Endometrial microvascular endothelial cells (primary cell): Measurements from ENCODE around the gene PPID. TPM values are rescaled to one million over a fixed set of nuclear protein-coding genes. Genes with fewer than 3 reads are reported as not detected.
"Not testable (repeated sequence)": the region's sequence is repeated elsewhere in the genome, so short reads cannot be mapped to it uniquely, and the experiment has no call there.

Source experiments
- in situ Hi-C: cut with HindIII; loops from 2 replicates; pipeline ENCODE4 v1.10.0; 2017; ENCODE audit warnings: low sequenced_read_pairs, low pct_unique_long_range_greater_than_20kb; ENCODE audit errors: inconsistent ontology term
- total RNA-seq: library from RNA; depleted of rRNA; stranded (reverse); fragments of >200 nt; gene quantifications from one replicate; pipeline ENCODE4 v1.2.3, GENCODE V29; 2015; ENCODE audit errors: inconsistent ontology term

PPID gene
- 37.0 TPM for total RNA-seq

DNA sequence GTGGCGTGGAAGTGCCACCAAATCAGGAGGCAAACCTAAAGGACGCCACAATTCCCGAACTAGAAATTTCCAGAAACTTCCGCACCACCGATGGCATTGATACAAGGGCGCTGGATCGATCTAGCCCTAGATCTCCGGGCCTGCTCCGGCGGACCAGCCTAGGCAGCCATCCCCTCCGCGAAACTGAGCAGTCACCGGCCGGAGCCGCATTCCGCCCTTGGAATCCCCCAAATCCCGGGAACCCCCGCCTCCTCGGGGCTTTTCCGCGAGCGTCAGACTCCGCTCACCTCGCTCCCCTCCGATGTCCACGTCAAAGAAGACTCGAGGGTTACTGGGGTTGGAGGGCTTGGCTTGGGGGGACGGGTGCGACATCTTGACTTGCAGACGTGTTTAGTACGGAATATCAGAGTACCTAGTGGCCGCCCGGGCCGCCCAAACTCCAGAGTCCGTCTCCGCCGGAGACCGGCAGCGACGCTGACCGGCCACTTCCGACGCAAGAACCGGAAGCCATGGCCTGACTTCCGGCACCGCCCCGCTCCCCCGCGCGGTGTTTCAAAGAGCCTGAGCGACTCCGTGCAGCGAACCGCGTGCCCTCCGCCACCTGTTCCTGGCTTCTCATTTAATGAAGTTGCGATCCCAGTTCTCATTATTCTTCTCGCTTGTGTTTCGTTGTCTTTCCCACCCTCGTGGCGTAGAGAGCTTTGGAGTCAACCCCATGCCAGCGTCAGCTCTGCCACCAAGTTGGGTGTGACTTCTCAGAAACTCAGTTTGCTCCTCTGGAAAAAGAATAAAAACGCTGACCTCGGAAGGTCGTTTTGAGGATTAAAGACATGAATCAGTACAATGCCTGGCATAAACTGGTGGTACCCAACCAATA lies at the start of gene PPID:
Gene PPID (minus strand): TSS at position 480 of the 877 bp plus-strand sequence. CDS start 108 bp downstream, at position 372.
- in situ Hi-C loops, result no loop called here

DNA sequence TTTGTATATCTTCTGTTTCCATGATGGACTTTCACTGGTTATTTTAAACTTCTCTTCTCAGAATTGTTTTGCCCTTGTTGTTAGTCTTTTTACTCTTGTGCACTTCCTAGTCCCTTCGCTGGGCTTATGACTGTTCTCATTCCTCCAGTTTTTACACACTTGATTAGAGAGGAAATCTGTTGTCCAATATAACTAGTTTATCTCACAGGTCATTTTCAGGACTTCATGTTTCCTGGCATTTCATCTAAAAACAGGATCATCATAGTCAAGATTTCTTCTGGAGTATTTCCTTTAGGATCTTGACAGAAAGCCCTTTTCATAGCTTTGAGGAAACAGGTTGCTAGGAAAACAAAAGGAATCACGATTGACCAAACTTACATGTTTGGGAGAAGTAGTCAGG lies 48.6 kb upstream of the PPID start:
- in situ Hi-C loops, result no loop called here

DNA sequence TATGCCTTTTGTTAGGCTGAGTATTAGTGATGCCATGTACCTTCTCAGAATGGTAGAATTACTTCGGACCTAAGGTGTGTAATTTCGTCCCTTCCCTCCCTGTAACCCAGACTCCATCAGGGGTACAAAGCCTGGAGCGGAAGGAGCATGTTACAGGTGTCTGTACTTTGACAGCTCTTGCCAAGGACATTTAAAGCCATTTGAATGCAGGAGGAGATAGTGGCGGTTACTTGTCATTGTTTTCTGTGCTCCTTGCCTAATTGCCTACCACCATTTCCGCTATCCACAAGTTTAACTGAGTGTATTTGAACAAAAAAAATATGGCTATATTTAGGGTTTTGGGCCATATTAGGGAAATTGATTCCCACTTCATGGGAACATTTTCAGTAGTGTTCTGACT lies 47.5 kb upstream of the PPID start:
- in situ Hi-C loops, result no loop called here

DNA sequence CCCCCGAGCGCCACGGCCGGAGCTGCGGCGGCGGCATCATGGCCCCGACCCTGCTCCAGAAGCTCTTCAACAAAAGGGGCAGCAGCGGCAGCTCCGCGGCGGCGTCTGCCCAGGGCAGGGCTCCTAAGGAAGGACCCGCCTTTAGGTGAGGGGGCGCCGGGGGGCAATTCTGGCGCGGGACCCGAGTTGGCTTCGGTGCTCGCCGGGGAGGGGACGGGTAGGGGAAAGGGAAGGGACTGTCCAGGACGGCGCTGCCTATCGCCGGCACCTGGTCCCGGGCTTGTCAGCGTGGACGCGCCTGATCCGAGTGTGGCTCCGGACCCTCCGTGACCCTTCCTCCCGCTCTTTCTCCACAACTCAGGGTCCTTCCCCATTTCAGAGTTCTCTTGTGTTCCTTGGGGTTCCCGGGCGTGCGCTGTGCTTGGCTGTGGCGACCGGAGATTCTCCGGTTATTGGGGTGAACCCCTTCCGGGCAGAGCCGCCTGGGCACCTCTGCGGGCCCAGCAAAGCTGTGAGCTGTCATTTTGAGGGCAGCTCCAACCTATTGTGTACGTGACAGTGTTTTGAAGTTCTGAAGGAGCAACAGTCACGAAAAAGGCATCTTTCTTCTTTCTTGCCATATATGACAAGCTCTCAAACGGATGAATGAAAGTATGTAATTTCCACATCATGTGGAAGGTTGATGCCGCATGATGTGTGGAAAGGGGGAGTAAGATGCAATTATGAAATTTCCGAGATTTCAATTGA lies 46.2 kb upstream of the PPID start:
- in situ Hi-C loops, result no loop called here

DNA sequence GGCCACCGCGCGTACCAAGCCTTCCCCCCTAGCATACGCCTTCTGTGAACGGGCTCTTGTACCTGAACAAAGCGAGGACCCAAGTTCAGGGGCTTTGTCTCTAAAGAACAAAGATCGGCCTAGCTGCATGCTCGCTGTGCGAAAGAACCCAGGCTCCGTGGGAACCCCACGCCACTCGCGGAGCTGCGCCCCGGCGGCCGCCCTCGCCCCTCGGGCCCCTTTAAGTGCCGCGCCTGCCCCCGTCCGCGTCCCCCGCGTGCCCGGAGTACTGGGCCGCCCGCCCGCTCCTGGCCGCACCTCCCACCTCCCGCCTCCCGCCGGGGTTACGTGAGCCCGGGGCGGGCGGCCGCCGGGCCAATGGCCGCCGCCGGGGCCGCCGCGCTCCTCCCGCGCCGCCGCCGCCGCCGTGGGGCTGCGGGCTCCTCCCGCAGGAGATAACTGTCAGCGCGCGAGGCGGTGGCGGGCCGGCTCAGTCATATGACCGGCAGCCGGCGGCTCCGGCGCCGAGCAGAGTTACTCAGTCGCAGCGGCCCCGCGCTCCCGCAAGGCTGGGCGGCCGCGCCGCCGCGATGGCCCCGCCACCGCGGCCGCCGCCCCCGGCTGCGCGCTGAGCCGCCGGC lies 45.5 kb upstream of the PPID start, which contains the start of gene FNIP2:
Gene FNIP2 (plus strand): TSS at position 472 of the 620 bp plus-strand sequence. CDS start 187 bp downstream, outside the sequence.
- in situ Hi-C loops, result no loop called here

DNA sequence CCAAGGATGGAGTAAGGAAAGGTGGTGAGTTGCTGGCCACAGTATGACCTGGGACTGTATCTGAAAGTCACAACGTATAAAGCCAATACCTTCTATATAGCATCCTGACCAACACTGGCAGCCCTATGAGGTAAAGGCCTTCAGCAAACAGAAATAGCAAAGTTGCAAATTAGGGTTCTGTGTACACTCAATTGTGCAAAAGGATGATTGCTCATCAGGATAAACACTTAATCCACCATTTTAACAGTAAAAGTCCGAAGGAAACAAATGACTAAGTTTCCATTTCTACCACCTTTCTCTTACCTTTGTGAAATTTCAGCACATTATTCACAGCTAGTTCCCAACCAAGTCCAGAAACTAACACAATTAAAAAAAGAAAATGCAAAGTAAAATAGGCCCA lies 44.3 kb upstream of the PPID start:
- in situ Hi-C loops, result no loop called here

DNA sequence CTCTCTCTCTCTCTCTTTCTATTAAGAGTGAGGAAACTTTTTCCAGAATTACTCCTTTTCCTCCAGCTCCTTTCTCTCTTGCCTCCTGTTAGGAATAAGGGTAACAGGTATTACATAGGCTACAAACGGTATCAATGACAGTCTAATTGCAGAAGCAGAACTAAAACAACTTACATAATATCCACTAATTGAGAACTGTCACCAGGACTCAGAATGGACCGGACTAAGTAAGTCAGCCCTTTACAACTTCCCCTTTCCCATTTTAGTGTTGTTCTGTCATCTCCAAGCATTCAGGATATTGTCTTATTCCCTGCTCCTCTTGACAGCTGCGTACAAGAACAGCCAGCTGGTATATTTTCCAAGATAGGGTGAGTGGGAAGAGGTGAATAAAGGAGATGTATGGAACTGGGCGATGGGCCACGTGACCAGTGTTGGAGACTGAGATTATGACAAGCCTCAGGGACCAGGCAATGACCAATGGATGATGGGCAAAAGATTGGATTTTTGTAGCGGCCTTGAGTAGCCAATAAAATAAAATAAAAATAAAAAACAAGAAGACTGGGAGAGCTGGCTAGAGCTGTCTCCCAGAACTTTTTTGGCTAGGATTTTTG lies 43.3 kb upstream of the PPID start:
- in situ Hi-C loops, result no loop called here

DNA sequence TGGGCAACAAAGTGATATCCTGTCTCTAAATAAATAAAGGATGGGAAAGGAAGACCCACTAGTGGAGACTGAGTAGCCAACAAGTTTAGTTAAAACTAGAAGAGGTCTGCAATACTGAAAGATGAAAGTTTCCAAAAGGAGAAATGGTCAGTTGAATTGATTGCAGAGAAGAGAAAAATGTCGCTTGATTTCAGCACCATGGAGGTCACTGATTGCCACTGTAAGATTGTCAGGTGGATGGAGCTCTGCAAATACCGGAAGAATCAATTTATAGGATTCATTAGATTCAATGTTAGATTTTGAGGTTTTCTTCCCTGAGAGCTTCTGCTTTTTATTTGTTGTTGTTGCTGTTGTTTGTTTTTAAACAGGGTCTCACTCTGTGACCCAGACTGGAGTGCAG lies 40.3 kb upstream of the PPID start:
- in situ Hi-C loops, result no loop called here

DNA sequence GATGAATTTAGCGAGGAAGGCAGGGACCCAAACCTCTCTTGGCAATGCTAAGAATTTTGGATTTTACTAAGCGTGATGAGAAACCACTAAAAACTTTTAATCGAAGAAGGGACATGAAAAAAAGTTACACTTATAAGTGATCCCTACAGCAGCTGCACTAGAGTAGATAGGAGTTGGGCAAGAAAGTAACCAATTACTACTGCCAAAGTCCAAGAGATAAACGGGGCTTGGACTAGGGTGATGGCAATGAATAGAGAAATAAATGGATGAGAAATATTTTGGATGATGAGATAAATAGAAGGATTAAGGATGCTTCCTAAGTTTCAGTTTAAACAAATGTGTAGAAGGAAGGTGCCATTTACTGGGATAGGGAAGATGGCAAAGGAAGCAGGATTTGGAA lies 39.4 kb upstream of the PPID start:
- in situ Hi-C loops, result no loop called here

DNA sequence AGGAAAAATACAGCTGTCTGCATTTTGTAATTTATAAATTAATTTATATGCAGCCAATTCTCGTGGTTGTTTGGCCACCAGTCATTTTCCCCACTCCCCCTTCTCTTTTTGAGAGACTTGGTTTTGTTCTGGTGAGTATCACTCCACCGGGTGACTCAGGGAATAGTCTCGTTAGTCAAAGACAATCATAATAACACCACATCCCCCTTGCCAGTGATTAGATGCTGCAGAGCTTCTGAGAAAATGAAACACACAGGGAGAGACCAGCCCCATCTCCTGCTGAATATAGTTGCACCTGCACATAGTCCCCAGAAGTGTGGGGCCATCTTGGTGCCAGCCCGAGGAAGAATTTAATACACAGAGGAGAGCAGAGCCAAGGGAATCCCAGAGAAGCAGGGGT lies 37.7 kb upstream of the PPID start:
- in situ Hi-C loops, result no loop called here

DNA sequence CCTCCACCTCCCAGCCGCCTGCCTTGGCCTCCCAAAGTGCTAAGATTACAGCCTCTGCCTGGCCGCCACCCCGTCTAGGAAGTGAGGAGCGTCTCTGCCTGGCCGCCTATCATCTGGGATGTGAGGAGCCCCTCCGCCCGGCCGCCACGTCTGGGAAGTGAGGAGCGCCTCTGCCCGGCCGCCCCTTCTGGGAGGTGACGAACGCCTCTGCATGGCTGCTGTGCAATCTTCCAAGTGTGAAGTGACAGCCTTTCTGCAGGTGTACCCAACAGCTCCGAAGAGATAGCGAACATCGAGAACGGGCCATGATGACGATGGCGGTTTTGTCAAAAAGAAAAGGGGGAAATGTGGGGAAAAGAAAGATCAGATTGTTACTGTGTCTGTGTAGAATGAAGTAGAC lies 36.3 kb upstream of the PPID start:
- in situ Hi-C loops, result not testable (repeated sequence)

DNA sequence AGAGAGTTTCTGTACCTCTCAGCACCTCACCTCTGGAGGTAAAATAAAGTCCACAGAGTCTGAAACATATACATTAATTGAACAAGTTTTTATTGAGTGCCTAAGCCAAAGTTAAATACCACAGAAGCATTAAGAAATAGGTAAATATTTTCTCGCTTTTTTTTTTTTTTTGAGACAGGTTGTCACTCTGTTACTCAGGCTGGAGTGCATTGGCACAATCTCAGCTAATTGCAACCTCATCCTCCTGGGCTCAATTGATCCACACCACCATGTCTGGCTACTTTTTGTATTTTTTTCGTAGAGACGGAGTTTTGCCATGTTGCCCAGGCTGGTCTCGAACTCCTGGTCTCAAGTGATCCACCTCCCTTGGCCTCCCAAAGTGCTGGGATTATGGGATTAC lies 35.5 kb upstream of the PPID start:
- in situ Hi-C loops, result no loop called here

DNA sequence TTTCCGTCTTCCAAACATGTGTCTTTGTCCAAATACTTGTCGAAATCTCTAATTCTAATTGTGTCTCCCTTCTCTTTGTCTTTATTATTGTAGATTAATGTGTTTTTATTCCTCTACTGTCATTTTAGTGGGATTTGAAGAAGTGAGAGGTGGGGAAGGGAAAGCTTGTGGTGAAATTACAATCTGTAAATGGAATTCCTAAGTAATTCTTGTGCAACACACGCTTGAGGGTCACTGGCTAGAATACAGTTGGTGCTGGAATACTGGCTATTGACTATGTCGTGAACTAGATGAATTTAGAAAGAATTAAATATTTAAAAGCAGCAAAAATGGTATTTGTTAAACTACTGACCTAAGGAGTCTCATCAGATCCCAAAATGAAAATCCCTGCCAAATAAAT lies 34.9 kb upstream of the PPID start:
- in situ Hi-C loops, result no loop called here

DNA sequence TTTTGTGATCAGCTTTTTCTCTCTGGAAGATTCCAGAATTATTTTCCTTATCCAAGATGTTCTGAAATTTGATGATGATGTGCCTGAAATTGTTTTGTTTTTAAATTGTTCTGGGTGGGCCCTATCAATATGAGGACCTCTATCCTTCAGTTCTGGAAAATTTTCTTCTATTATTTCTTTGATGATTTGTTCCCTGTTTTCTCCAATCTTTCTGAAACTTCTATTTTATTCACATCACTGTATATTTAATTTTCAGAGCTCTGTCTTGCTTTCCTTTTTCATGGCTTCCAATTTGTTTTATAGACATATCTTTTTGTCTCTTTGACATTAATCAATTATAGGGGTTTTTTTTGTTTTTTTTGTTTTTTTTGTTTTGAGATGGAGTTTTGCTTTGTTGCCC lies 33.4 kb upstream of the PPID start:
- in situ Hi-C loops, result no loop called here

DNA sequence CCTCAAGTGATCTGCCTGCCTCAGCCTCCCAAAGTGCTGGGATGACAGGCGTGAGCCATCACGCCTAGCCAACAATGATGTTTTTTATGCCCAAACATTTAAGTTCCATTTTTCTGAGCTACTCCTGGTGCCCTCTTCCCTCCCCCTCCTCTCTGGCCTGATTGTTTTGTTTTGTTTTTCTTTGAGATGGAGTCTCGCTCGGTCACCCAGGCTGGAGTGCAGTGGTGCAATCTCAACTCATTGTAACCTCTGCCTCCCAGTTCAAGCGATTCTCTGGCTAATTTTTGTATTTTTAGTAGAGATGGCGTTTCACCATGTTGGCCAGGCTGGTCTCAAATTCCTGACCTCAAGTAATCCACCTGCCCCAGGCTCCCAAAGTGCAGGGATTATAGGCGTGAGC lies 32.6 kb upstream of the PPID start:
- in situ Hi-C loops, result not testable (repeated sequence)

DNA sequence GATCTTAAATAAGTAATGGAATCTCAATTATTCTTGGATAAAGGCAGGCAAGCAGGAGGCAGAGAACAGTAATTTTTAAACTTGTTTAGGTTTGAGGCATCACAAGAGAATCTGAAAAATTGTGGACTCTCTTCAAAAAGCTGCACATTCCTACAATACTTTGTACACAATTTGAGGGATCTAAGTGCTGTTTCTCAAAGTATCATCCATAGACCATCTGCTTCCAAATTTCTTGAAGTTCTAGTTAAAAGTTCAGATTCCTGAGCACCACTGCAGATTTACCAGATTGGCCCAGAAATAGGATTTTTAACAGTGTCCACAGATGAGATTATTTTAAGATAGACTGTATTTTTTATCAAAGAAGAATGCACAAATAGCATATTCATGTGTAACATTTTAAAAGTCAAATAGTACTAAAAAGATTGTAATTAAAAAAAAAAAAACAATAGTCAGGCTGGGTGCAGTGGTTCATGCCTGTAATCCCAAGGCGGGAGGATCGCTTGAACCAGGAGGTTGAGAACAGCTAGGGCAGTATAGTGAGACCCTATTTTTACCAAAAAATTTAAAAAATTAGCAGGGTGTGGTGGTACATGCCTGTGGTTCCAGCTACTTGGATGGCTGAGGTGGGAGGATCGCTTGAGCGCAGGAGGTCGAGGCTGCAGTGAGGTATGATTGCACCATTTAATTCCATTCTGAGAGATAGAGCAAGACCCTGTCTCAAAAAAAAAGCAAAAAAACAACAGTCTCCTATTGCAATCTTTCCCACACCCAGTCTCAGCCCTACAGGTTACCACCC lies 31.4 kb upstream of the PPID start:
- in situ Hi-C loops, result no loop called here

DNA sequence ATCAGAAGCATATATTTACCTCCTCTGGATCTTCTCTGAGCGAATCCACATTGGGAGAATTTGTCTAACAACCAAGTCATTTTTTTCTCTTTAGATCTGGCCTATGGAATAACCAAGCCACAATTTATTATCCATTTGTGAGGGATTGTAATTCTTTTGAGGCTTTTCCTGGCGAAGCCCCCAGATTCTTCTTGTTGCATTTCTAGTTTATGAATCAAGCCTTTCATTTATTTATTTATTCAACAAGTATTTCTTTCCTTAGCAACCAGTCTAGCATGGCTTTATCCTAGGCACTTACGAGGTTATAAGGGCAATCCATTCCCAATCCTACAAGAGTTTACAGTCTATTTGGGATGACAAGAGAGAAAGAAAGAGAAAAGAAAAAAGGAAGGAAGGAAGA lies 27.2 kb upstream of the PPID start:
- in situ Hi-C loops, result no loop called here

DNA sequence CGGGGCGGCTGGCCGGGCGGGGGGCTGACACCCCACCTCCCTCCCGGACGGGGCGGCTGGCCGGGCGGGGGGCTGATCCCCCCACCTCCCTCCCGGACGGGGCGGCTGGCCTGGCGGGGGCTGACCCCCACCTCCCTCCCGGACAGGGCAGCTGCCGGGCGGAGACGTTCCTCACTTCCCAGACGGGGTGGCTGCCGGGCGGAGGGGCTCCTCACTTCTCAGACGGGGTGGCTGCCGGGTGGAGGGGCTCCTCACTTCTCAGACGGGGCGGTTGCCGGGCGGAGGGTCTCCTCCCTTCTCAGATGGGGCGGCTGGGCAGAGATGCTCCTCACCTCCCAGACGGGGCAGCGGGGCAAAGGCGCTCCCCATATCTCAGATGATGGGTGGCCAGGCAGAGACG lies 23.3 kb upstream of the PPID start:
- in situ Hi-C loops, result not testable (repeated sequence)
